Middle frontal gyrus (tissue), 1 donor: Measurements from ENCODE around the gene BCL2.

Source experiments
- DNase-seq: peaks from one replicate; pipeline ENCODE4 v3.0.0-alpha.2; 2015; ENCODE audit warnings: low spot score; ENCODE audit errors: extremely low spot score

BCL2 gene

GRCh38 chr18:63161032-63161760, 158.4 kb downstream of the BCL2 start:
- DNase-seq = no peak

GRCh38 chr18:63160172-63160995, 159.2 kb downstream of the BCL2 start:
- DNase-seq = no peak

DNA sequence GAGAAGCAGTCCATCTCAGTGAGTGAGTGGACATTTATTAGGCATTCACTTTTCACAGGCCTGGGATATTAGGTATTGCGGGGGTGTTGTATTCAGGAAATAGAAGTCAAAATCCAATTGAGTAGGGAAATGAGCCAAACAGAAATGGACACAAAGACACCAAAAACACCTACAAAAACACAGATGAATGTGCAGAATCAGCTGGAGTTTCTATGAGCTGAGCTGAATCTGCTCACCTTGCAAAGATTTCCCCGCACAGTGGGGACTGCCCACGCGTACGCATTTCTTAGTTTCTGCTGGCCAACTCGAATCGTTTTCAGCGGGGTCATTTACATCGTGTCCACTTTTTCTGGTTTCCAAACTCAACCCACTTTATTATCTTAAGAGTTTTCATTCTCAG, 160.0 kb downstream of the BCL2 start:
- DNase-seq = no peak

- DNase-seq = no peak
Observed at GRCh38 chr18:63158676-63159291, 160.8 kb downstream of the BCL2 start.

DNA sequence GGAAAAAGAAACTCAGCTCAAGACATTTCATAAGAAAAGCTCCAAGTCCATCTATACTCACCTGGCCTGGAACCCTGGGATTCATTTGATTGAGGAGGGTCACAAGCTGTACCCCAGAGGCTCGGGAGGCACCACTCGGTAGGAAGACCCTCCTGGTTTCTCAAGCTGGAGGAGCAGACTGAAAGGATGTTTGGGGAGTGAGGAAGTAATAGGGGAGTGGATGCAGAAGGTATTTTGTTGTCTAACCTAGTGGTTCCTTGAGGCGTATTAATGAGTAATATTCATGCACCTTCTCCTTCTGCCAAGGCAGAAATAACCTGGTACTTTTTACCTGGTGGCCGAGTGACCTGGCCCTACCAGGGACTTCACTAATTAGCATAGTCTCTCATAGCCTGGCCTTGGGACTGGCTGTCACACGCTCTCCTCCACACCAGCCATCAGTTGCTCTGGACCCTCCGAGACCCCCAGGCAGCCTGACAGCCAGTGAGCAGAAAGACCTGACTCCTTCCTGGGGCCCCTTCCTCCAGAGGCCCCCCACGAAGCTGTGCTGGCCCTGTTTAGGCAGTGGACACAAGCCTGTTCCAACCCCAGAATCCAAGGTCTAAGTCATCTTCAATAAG, 161.4 kb downstream of the BCL2 start:
- no peak for DNase-seq

- DNase-seq = no peak
Observed at GRCh38 chr18:63157293-63158011, 162.1 kb downstream of the BCL2 start.

GRCh38 chr18:63155910-63156773, 163.4 kb downstream of the BCL2 start:
- DNase-seq = no peak

DNA sequence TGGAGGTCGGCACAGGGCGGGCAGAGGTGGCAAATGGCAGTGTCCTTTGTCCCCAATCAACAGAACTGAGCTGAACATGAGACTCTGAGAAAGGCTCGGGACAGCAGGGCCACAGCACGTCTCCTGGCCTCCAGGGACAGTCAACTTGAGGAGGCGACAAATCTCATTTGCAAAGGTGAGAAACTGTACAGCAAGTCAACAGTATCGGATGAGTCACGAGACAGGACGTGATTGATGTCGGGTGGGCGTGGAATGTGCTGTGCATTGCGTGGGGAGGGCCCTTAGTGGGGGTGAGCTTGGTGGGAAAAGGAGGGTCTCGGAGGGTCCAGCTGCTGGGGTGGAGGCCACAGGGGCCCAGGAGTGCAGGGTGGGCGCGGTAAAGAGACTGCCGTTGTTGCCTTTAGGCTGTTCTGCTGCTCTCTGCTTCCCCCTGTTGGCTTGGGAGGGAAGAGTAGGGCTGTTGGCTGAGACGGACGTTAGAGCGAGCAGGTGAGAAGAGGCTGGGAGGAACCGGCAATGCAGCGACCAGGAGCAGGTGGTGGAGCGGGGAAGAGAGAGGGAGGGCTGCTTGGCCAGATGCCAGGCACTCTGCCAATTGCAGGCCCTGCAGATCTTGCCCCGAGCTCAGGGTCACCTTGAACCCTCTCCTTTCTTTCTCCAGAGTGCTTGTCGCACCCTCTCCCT, 164.3 kb downstream of the BCL2 start:
- DNase-seq = no peak

DNA sequence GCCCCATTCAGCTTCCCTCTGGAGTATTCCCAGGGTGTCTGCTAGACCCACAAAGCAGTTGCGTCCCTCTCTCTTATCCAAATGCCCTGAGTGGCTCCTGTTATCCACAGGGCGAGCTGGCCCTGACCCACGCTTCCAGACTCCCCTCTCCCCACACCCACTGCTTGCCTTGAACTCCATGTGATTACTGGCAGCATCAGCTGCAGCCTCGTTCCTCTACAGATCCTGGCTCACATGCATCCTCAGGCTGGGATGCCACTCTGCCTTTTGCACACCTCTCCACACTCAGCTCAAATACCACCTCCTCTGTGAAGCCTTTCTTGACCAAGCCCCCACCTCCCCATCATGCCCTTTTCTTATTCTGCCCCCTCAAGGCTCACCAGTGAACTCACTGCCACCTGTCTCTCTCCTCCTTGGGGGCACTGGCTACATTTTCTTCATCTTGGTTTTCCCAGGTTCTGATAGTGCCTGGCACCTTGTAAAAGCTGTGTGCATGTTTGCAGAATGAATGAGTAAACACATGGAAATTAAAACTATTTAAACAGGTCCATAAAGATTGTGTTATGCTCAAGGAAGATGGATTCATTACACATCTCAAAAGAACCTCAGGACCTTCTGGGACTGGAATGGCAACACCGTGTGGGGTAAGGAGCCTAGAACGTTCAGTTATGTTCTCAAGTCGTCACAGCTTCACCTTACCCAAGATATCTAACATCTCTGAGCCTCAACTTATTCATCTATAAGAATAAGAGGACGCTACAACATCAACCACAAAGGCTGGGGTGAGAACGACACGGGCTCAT, 165.0 kb downstream of the BCL2 start:
- DNase-seq = no peak

DNA sequence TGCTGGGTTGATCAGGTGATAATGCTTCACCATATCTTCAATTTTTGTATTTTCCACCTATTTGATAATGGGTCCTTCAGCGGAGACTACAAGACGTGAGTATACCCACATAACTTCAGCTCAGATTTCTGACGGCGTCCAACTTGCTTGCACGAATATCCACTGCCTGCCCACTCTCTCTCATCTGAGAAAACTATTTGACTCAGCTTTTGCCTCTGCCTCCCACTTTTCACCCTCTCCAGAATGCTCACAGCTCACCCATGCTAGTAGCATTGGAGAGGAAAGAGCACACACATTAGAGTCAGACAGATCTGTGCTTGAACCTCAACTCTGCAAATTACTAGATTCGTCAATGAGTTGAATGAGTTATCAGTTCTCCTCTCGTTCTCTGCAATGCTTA, 166.8 kb downstream of the BCL2 start:
- no peak for DNase-seq

- no peak for DNase-seq
Observed at GRCh38 chr18:63152096-63152495, 167.5 kb downstream of the BCL2 start.

GRCh38 chr18:63151539-63151938, 168.0 kb downstream of the BCL2 start:
- DNase-seq = no peak

GRCh38 chr18:63150942-63151421, 168.6 kb downstream of the BCL2 start:
- no peak for DNase-seq

DNA sequence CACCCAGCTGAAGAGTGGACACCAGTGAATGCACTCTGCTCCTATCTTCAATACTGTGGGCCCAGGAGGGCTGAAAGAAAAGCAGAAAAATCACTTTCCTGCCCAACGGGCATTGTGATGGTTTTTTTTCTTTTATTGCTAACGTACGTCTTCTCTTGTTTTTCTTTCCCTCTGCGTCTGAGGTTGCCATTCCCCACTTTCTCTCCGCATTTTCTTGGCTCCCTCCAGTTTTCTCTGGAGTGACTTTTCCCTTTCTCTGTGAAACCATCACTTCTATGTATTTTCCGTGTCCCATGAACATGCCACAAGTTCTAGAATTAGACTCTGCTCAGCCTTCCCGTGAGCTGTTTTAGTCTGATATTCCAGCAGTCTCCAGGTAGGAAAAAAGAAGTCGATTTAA, 169.2 kb downstream of the BCL2 start:
- no peak for DNase-seq

GRCh38 chr18:63149302-63149587, 170.3 kb downstream of the BCL2 start:
- DNase-seq = no peak

- no peak for DNase-seq
Observed at GRCh38 chr18:63148449-63149301, 170.9 kb downstream of the BCL2 start.

DNA sequence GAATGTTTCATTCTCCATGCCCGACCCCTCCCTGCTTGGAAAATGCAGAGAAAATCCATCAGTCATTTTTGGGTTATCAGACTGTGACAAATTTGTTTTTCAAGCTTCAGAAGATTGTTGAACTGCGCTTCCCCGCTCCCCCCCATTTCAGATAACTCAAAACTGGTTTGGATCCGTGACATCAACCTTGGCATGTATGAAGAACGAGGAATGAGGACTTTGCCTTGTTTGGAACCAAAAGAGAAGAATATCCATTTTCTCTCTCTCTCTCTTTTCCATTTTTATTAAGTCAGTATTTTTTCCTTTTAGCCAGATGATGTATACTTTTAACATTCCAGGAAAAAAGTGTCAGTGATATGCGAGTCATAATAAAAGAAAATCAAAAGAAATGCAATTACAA, 171.6 kb downstream of the BCL2 start:
- DNase-seq = no peak

- no peak for DNase-seq
Observed at GRCh38 chr18:63146828-63147409, 172.7 kb downstream of the BCL2 start.
